ENCODE data around the gene GFRA1.

GFRA1 gene

GRCh38 chr10:116115797-116116196 is 157.2 kb downstream of the GFRA1 start:
- no peak for DNase-seq
- no peak overlapping the region for H3K9ac ChIP-seq (ENCODE audit: low read depth, low read length)
- TF ChIP-seq CTCF (IDR thresholded peaks at IDR 0.05; ENCODE audit: borderline replicate concordance, extremely low read depth, low read length, poor library complexity, severe bottlenecking) (no peak), EZH2 (IDR thresholded peaks at IDR 0.05; ENCODE audit: borderline replicate concordance, low read depth, low read length, severe bottlenecking) (no peak)

GRCh38 chr10:116115036-116115641 is 157.9 kb downstream of the GFRA1 start:
- Histone ChIP-seq H3K4me3 (ENCODE audit: low read depth in 1 of 2, low read length in 2 of 2) (no peak overlapping the region), H3K27me3 (ENCODE audit: insufficient read depth, low read length, poor library complexity) (no peaks in the 10 kb centered on the region), H3K79me2 (ENCODE audit: insufficient read depth, low read length) (no peaks in the 10 kb centered on the region), H3K36me3 (ENCODE audit: insufficient read depth, low read length) (no peaks in the 10 kb centered on the region), H3K9me3 (ENCODE audit: insufficient read depth, low read length, severe bottlenecking) (peaks cover 6% of the 10 kb centered on the region), H3K4me1 (ENCODE audit: insufficient read depth, low read length) (no peaks in the 10 kb centered on the region), H3K4me2 (ENCODE audit: insufficient read depth, low read length) (no peak overlapping the region), H4K20me1 (ENCODE audit: insufficient read depth, low read length) (no peaks in the 10 kb centered on the region), H3K27ac (ENCODE audit: low read length) (no peak overlapping the region), H2AFZ (ENCODE audit: low read depth, low read length) (no peak overlapping the region), H3K9ac (ENCODE audit: low read depth, low read length) (no peak overlapping the region)
- TF ChIP-seq CTCF (IDR thresholded peaks at IDR 0.05; ENCODE audit: borderline replicate concordance, extremely low read depth, low read length, poor library complexity, severe bottlenecking), result no peak
- TF ChIP-seq EZH2 (IDR thresholded peaks at IDR 0.05; ENCODE audit: borderline replicate concordance, low read depth, low read length, severe bottlenecking), result no peak
- DNase-seq (no peak), ATAC-seq (ENCODE audit: insufficient read depth, low read depth) (no peak)

More at GRCh38 chr10:116115797-116116196, 157.2 kb downstream of the GFRA1 start:
- H3K36me3 ChIP-seq (ENCODE audit: insufficient read depth, low read length), result no peaks in the 10 kb centered on the region
- no peaks in the 10 kb centered on the region for H3K79me2 ChIP-seq (ENCODE audit: insufficient read depth, low read length)
- no peak overlapping the region for H3K4me3 ChIP-seq (ENCODE audit: low read depth in 1 of 2, low read length in 2 of 2)
- H3K27me3 ChIP-seq (ENCODE audit: insufficient read depth, low read length, poor library complexity), result no peaks in the 10 kb centered on the region
- no peak overlapping the region for H3K4me2 ChIP-seq (ENCODE audit: insufficient read depth, low read length)
- no peaks in the 10 kb centered on the region for H4K20me1 ChIP-seq (ENCODE audit: insufficient read depth, low read length)
- H3K27ac ChIP-seq (ENCODE audit: low read length), result no peak overlapping the region
- no peaks in the 10 kb centered on the region for H3K4me1 ChIP-seq (ENCODE audit: insufficient read depth, low read length)
- ATAC-seq (ENCODE audit: insufficient read depth, low read depth), result no peak
- H3K9me3 ChIP-seq (ENCODE audit: insufficient read depth, low read length, severe bottlenecking), result peaks cover 6% of the 10 kb centered on the region
- no peak overlapping the region for H2AFZ ChIP-seq (ENCODE audit: low read depth, low read length)

GRCh38 chr10:116113721-116114501 is 159.1 kb downstream of the GFRA1 start:
- DNase-seq (no peak), ATAC-seq (ENCODE audit: insufficient read depth, low read depth) (no peak)
- H3K36me3 ChIP-seq (ENCODE audit: insufficient read depth, low read length), result no peaks in the 10 kb centered on the region
- no peak for TF ChIP-seq CTCF (IDR thresholded peaks at IDR 0.05; ENCODE audit: borderline replicate concordance, extremely low read depth, low read length, poor library complexity, severe bottlenecking)
- no peak for TF ChIP-seq EZH2 (IDR thresholded peaks at IDR 0.05; ENCODE audit: borderline replicate concordance, low read depth, low read length, severe bottlenecking)
- no peaks in the 10 kb centered on the region for H4K20me1 ChIP-seq (ENCODE audit: insufficient read depth, low read length)
- no peaks in the 10 kb centered on the region for H3K4me1 ChIP-seq (ENCODE audit: insufficient read depth, low read length)
- H3K9me3 ChIP-seq (ENCODE audit: insufficient read depth, low read length, severe bottlenecking), result peaks cover 3% of the 10 kb centered on the region
- no peak overlapping the region for H3K4me2 ChIP-seq (ENCODE audit: insufficient read depth, low read length)
- no peak overlapping the region for H3K9ac ChIP-seq (ENCODE audit: low read depth, low read length)
- no peak overlapping the region for H3K4me3 ChIP-seq (ENCODE audit: low read depth in 1 of 2, low read length in 2 of 2)
- no peaks in the 10 kb centered on the region for H3K27me3 ChIP-seq (ENCODE audit: insufficient read depth, low read length, poor library complexity)
- H3K79me2 ChIP-seq (ENCODE audit: insufficient read depth, low read length), result no peaks in the 10 kb centered on the region
- H2AFZ ChIP-seq (ENCODE audit: low read depth, low read length), result no peak overlapping the region
- H3K27ac ChIP-seq (ENCODE audit: low read length), result no peak overlapping the region
